NCI-H2029 (cell line): ENCODE measurements around the gene PRKAR1A.
"Not testable (repeated sequence)": the region's sequence is repeated elsewhere in the genome, so short reads cannot be mapped to it uniquely, and the experiment has no call there.

Experiments used
- DNase-seq: peaks from one replicate; lab custom pipeline; 2025; lab: John Stamatoyannopoulos, UW

The PRKAR1A gene

DNA sequence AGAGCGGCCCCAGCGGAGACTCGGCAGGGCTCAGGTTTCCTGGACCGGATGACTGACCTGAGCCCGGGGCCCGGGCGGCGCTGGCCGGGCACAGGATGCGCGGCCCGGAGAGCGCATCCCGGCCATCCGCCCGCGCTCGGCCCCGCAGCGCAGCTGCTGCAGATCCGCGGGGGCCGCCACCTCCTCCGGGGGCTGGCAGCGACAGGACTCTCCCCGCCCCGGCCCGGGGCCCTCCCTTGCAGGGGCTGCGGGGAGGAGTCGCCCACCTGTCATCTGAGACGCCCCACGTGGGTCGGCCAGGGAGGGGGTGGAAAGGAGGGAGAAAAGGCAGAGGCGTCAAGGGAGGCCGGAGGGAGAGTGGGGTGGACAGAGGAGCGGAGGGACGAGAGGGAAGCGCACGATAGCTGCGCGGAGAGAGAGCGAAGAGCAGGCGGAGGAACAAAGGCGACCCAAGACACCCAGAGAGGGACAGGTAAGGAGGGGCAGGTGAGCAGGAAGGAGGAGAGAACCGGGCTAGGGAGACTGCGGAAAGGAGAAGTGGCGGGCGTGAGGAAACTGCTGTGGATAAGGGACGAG, 471 bp upstream of the PRKAR1A start:
- peak; percentile 80 for DNase-seq

DNA sequence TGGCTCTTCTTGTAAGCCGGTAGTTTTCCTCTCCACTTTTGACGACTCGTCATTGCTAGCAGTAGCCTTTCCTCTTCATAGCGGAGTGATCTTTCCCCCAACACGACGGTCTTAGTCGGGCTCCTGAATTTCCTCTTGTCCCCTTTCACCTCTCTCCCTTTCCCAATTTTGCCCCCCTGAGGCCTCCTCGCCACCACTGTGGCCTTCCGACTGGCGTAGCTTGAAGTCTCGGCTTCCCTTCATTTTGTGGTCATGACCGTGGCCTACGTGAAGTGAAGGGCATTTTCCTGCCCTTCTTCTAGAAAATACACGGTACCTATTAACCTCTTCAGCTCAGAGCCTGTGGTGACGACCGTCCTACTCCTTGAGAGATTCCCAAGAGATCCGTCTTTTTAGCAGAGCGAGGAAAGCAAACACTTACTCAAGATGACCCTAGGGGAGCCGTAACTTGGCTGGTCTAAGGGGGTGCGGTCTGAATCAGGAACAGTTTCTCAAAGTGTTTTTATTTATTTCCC, 787 bp downstream of the PRKAR1A start:
- no peak for DNase-seq

DNA sequence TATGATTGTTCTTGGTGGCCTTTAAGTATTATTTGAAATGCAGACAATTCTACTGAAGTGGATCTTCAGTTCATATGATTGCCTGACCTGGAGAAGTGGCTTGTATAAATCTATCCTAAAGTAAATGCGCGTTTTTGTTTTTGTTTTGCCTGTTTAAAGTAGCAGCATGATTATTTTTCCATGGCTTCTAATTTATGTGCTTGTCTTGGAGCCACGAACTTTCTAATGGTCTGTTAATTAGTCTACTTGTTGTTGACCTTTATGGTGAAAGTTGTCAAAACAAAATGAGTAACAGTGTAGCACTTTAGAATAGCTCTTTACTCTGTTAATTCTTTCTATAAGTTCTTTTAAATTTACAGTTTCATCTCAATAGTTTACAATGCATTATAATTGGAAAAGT, 1.7 kb downstream of the PRKAR1A start:
- DNase-seq, result no peak

DNA sequence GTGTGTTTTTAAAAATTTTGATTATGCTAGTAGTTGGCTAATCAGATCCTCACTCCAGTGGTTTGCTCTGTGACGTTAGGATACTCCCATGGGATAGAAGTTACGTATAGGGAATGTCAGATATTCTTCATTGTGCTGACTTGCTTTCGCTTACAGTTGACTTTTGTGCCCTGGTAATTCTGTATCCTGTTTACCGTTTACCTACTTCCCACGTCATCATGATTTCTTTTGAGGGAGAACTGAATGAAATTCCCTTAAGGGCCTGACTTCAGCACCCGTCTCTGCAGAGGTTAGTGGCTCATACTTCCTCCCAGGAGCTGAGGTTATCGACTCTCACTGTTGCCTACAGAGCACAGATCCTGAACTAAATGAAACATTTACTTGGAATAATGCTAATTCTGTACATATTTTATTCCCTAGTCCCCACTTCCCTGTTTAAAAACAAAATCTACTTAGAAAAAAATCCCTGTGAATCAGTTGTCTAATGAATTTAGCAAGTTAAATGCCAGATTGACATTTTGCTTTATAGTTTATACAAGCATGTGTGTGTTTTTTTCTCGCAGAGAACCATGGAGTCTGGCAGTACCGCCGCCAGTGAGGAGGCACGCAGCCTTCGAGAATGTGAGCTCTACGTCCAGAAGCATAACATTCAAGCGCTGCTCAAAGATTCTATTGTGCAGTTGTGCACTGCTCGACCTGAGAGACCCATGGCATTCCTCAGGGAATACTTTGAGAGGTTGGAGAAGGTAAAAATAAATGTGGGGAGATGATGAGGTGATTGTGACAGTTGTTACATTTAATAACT, 2.8 kb downstream of the PRKAR1A start:
- no peak for DNase-seq

DNA sequence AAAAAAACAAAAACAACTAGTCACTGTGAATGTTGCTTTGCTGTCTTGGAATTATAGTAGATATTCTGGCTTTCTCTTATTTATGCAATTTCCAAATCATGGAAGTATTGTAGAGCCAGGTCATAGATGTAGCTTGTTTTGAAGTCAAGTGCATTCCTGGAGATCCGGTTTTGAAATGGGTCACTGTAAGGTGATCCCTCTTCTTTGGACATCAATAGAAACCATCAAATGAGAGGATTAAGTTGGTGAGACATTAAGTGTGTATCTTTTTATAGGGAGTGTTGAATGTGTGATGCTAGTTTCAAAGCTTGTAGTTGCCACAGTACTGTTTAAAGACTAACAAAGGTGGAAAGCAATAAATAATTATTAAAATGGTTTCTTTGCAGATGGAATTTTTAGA, 4.5 kb downstream of the PRKAR1A start:
- DNase-seq, result no peak

DNA sequence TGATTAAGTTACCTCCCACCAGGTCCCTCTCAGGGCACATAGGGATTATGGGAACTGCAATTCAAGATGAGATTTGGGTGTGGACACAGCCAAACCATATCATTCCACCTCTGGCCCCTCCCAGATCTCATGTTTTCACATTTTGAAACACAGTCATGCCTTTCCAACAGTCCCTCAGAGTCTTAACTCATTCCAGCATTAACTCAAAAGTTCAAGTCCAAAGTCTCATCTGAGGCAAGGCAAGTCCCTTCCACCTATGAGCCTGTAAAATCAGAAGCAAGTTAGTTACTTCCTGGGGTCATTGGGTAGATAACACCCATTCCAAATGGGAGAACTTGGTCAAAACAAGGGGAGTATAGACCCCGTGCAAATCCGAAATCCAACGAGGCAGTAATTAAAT, 5.4 kb downstream of the PRKAR1A start:
- DNase-seq, result not testable (repeated sequence)

DNA sequence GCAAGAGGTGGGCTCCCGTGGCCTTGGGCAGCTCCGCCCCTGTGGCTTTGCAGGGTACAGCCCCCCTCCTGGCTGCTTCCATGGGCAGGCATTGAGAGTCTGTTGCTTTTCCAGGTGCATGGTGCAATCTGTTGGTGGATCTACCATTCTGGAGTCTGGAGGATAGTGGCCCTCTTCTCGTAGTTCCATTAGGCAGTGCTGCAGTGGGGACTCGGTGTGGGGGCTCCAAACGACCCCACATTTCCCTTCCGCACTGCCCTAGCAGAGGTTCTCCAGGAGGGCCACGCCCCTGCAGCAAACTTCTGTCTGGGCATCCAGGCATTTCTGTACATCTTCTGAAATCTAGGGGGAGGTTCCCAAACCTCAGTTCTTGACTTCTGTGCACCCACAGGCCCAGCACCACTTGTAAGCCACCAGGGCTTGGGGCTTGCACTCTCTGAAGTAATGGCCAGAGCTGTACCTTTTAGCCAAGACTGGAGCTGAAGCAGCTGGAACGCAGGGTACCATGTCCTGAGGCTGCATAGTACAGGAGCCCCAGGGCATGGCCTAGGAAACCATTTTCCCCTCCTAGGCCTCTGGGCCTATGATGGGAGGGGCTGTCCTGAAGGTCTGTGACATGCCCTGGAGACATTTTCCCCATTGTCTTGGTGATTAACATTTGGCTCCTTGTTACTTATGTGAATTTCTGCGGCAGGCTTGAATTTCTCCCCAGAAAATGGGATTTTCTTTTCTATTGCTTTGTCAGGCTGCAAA, 6.0 kb downstream of the PRKAR1A start:
- DNase-seq, result no peak

DNA sequence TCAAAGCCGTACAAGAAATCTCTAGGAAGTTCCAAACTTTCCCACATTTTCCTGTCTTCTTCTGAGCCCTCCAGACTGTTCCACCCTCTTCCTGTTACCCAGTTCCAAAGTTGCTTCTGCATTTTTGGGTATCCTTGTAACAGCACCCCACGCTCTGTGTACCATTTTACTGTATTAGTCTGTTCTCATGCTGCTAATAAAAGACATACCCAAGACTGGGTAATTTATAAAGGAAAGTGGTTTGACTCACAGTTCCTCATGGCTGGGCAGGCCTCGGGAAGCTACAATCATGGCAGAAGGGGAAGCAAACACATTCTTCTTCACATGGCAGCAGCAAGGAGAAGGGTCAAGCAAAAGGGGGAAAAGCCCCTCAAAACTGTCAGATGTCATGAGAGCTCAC, 6.8 kb downstream of the PRKAR1A start:
- not testable (repeated sequence) for DNase-seq

DNA sequence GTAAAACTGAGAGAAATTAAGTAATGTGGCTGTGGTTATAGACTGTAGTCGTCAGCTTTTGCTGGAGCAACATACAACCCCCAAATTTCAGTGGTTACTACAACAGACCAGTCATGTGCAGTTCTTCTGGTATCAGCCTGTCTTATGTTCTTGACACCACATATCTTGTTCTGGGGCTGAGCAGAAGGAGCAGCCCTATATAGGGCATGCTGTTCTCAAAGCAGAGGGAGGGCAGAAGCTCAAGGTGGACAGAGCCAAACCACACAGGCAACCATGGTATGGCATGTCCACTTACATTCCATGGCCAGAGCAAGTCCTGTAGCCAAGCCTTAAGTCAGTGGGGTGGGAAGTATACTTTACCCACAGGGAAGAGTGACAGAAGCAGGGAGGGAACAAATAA, 7.7 kb downstream of the PRKAR1A start:
- no peak for DNase-seq

DNA sequence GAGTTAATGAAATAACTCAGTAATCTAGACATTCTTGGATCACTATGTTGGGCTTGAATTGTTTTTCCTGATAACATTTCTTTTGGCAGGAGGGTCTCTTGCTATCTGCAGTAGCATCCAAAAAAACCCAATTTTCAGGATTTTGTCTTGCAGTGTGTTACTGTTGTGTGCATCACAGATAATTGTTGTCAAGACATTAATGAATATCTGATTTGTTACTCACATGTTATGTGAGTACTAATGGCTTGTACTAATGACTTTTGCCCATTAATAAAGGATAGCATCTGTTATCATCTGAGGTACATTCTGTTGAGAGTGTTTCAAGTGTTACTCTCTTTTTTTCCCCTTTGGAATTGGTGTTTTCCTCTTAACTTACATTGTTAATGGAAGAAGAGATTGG, 10.0 kb downstream of the PRKAR1A start:
- DNase-seq, result no peak

DNA sequence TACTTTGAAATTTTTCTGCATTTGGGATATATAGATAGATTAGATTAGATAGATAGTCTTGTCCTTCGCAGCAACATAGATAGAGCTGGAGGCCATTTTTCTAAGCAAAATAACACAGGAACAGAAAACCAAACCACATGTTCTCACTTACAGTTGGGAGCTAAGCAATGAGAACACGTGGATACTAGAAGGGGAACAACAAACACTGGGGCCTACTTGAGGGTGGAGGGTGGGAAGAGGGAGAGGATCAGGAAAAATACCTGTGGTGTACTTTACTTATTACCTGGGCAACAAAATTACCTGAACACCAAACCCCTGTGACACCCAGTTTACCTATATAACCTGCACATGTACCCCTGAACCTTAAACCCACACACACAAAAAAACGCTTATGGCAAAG, 14.3 kb downstream of the PRKAR1A start:
- no peak for DNase-seq

DNA sequence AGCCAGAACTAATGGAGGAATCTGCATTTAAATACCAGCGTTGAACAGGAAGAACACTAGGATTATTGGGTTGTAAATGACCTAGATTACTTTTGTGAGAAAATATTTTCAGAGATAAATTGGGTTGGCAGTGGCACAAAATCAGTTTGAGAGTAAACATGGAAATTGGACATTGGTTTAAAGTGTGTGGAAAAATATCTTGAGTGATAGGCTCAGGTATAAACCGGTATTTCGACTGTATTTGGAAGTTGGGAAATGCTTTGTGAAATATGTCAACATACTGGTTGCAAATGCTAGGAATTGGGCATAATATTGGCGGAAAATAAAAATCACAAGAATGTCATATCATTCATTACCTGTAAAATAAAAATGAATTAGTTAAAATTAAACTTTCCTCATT, 15.1 kb downstream of the PRKAR1A start:
- no peak for DNase-seq

DNA sequence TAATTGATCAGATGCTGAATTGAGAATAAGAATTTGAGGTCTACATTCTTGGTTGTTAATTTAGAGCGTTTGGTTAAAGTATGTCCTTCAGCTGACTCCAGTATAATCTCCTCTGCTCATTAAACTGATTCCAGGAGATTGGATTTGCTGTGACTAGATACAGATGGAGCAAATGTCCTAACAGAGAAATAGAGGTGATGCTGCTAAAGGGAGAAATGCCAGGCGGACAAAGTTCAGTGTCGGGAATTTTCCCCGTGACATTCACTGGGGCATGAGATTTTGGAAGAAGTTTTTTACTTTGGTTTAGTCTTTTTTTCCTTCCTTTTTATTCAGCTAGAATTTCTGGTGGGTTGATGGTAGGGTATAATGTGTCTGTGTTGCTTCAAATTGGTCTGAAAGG, 19.0 kb downstream of the PRKAR1A start:
- no peak for DNase-seq

DNA sequence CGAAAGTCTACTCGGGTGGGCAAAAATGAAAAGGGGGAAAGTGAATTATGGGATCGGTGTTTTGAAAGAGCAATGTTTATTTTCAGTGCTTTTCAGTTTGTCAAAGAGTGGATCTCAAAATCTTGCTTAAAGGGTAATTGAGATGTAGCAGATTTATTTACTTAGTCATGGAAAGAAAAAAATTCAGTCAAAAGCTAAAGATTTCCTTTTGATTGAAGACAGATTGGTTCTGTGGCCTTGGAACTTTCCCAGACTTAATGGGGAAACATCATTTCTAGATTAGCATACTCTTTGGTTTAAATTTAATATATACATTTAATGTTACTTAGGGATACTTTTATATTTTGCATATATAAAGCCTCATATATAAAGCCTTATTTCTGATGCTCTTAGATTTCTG, 20.6 kb downstream of the PRKAR1A start:
- no peak for DNase-seq

DNA sequence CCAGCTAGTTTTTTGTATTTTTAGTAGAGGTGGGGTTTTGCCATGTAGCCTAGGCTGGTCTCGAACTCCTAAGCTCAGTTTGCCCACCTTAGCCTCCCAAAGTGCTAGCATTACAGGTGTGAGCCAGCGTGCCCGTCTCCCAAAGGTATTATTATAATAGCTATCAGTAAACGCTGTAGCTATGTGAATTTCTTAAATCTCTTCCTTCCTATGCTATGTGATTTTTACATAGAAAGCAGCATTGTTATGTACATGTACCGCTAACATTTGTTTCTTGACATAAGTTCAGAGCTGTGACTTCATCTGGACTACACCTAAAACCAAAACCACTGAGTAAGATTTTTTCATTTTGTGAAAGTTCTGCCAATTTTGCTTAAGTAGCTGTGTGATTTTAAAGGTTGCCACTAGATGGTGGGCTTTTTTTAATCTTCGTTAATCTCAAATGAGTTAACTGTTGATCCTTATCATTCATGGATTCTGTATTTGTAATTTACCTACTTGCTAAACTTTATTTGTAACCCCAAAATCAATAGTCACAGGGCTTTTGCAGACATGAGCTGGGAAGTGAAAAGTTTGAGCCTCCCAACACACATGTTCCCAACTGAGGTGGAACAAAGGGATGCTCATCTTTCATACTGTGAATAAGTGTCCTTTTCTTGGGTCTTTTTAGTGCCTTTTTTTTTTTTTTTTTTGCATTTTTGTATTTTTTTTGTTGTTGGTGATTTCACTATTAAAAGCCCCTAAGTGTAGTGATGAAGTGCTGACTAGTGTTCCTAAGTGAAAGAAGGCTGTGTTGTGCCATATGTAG, 21.9 kb downstream of the PRKAR1A start:
- DNase-seq, result no peak

DNA sequence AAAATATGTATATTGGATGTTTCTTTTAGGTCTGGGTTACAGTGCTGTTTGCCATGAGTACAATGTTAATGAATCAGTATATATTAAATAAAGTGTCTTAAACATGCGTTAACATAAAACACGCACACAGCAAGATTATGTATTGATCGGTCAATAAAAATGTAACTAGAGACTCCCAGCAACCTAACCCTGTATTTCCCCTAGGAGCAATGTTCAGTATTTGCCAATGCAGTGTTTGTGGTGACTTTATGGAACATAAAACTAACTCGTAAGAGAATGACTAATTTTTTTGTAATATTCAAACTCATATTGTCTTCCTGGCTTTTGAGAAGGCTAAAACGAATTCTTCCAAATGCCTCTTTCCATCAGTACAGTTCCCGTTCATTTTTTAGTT, 22.5 kb downstream of the PRKAR1A start:
- no peak for DNase-seq

DNA sequence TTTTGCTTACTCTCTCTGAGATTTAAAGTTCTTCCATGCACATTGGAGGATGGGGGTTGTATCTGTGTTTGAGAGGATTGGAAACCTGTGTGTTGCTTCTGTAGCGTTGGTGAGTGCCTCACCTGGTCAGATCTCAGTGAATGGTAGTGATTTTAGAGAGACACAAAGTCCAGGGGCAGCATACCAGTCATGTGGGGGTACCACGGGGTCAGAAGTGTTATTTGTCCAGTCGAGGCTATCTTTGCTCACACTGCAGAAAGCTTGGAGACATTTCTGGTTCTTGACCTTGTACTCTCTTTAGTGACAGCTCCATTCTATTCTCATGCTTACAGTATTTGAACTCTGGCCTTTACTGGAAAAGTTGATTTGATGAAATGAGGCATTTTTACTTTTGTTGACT, 23.7 kb downstream of the PRKAR1A start:
- DNase-seq, result no peak

DNA sequence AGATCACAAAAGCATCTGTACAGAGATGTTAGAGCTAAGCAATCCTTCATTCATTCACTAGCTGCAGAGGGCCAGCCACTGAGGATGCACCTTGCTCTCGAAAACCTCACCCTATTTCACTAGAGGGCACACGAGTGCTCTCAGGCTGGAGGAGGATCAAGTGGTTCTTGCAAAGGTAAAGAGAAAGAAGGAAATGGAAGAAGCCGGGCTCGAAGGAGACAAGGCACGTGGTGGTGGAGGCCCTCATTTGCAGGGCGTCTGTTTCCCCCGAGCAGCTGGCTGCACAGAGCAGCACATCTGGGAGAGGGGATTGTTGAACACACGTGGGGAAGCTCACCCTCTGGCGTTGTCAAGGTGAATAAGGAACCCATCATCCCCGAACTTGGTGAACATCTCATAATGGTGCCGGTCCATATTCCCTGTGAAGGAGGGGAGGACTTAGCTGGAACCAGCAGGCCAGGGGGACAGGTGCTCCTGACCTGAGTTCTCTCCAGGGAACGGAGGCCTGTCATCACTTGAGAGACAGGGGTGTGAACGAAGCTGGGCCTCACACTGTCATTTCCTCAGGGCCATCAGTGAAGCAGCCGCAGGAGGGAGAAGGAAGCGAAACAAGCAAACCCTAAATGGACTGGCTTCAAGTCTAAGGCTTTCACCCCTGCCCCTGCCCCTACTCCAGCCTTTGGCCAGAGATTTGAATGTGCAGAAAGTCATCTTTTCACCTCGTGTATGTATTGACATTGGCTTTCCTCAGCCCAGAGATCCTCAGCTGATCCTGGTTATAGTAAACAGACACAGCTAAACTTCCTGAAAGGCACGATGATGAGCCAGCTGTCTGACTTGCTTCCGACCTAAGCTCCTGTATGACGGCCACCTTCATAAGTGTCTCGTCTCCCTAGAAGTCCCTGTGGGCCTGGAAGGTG, 27.6 kb downstream of the PRKAR1A start:
- DNase-seq, result no peak

DNA sequence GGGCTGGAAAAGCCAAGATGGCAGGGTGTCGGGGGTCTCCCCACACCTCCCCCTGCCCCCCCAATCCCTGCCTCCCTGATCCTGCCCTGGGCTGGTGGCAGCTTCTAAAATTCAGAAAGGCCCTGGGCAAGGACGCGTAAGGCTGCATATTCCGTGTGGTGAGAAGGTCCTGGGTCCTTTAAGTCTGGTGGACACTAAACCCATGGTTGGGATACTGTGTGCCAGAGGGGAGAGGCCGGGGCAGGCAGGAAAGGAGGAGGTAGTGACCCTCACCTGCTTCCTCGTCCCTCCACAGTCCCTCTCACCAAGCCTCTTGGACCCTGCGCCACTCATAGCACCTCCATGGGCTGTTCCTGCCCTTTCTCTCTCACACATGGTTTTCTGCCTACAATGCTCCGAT, 28.8 kb downstream of the PRKAR1A start:
- DNase-seq, result no peak

DNA sequence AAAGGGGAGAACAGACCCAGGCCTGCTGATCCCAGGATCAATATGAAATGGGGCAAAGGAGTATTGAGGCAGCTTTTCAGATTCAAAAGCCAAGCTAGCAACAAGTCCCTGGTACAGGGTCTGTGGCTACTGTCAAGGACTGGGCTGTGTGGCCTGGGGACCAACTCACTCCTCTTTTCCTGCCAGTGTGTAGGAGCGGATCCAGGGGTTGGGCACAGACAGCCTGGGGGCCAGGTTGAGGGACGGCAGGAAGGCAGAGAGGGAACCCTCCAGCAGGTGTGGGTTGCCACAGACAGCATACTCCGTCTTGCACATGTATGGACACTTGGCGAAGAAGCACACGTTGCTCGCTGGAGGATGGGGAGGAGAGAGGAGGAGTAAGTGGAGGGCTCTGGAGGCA, 29.6 kb downstream of the PRKAR1A start:
- no peak for DNase-seq
